NCI-H82 (cell line): ENCODE data around the gene PTGFR.

Experiments used
- DNase-seq: peaks from one replicate; lab custom pipeline; 2025; lab: John Stamatoyannopoulos, UW

PTGFR gene

GRCh38 chr1:78520216-78520615, 29.4 kb downstream of the PTGFR start:
- DNase-seq = no peak

- peak; percentile 73 for DNase-seq
Measured at GRCh38 chr1:78520843-78521242, 30.1 kb downstream of the PTGFR start.

GRCh38 chr1:78522136-78522535, 31.4 kb downstream of the PTGFR start:
- DNase-seq = no peak

GRCh38 chr1:78526496-78526895, 35.7 kb downstream of the PTGFR start:
- DNase-seq = no peak

- no peak for DNase-seq
Measured at GRCh38 chr1:78527706-78528105, 36.9 kb downstream of the PTGFR start.

- no peak for DNase-seq
Measured at GRCh38 chr1:78533527-78533926, 42.8 kb downstream of the PTGFR start.

- no peak for DNase-seq
Measured at GRCh38 chr1:78535286-78535685, 44.5 kb downstream of the PTGFR start.

- DNase-seq = no peak
Measured at GRCh38 chr1:78536427-78536826, 45.7 kb downstream of the PTGFR start.

- DNase-seq = no peak
Measured at GRCh38 chr1:78540048-78540447, 49.3 kb downstream of the PTGFR start.

- no peak for DNase-seq
Measured at GRCh38 chr1:78541479-78541878, 50.7 kb downstream of the PTGFR start.

GRCh38 chr1:78543941-78544643, 53.3 kb downstream of the PTGFR start:
- no peak for DNase-seq

- no peak for DNase-seq
Measured at GRCh38 chr1:78547081-78547480, 56.3 kb downstream of the PTGFR start.

GRCh38 chr1:78549331-78549730, 58.6 kb downstream of the PTGFR start:
- no peak for DNase-seq

GRCh38 chr1:78549891-78550290, 59.1 kb downstream of the PTGFR start:
- DNase-seq = no peak

GRCh38 chr1:78553859-78554258, 63.1 kb downstream of the PTGFR start:
- DNase-seq = peak; percentile 51

- DNase-seq = no peak
Measured at GRCh38 chr1:78554840-78555239, 64.1 kb downstream of the PTGFR start.

- no peak for DNase-seq
Measured at GRCh38 chr1:78559680-78560079, 68.9 kb downstream of the PTGFR start.

- DNase-seq = no peak
Measured at GRCh38 chr1:78560811-78561210, 70.0 kb downstream of the PTGFR start.

GRCh38 chr1:78561856-78562255, 71.1 kb downstream of the PTGFR start:
- DNase-seq = no peak

GRCh38 chr1:78565393-78565792, 74.6 kb downstream of the PTGFR start:
- no peak for DNase-seq

GRCh38 chr1:78570539-78570938, 79.8 kb downstream of the PTGFR start:
- peak; percentile 53 for DNase-seq

GRCh38 chr1:78577257-78578100, 86.7 kb downstream of the PTGFR start:
- no peak for DNase-seq

- DNase-seq = no peak
Measured at GRCh38 chr1:78586572-78586971, 95.8 kb downstream of the PTGFR start.
